Left ventricle myocardium superior (tissue), 1 donor: ENCODE results near the gene MTREX. TPM values are rescaled to one million over a fixed set of nuclear protein-coding genes. Genes with fewer than 3 reads are reported as not detected.
A peak's percentile ranks its signal among the peaks of the same experiment; 100 is the strongest.

Experiments
- ATAC-seq: fragments of 200-7000 bp; cut with Tn5 transposase; one replicate; pipeline ENCODE4 v1.9.1; 2020; ENCODE audit warnings: mild to moderate bottlenecking, moderate library complexity
- DNase-seq: peaks from one replicate; pipeline ENCODE4 v3.0.0-alpha.2; 2020
- intact Hi-C: fragments of 100-400 bp; cut with micrococcal nuclease; formaldehyde crosslinking; loops from one replicate; pipeline ENCODE4 v1.11.0; 2022
- total RNA-seq: library from RNA; stranded (reverse); fragmentation: NEBNext Ultra II Directional; extraction: Animal tissue kit (Norgen Biotek cat#: 25700); gene quantifications from one replicate; pipeline ENCODE4 v1.2.1, GENCODE V29; 2021
- donor health status: DM: no; HTN: yes; CAD: no; lungs with severe emphysema.

Gene MTREX
- total RNA-seq, 1 donor from 2014 or later: 69.9 TPM

GRCh38 chr5:55320571-55320970 lies 12.8 kb downstream of the MTREX start:
- no peak for ATAC-seq
- intact Hi-C loops: no loop called here
- DNase-seq: no peak

GRCh38 chr5:55324006-55324405 lies 16.2 kb downstream of the MTREX start:
- ATAC-seq: no peak
- intact Hi-C loops: no loop called here
- no peak for DNase-seq

GRCh38 chr5:55324815-55325418 lies 17.1 kb downstream of the MTREX start:
- ATAC-seq: peak; percentile 37
- intact Hi-C loops: no loop called here
- DNase-seq: no peak

- ATAC-seq (no peak), DNase-seq (no peak)
- intact Hi-C loops: no loop called here
Observed at GRCh38 chr5:55325621-55326020, 17.8 kb downstream of the MTREX start.

- DNase-seq (no peak), ATAC-seq (no peak)
- intact Hi-C loops: no loop called here
Observed at GRCh38 chr5:55327281-55327680, 19.5 kb downstream of the MTREX start.

GRCh38 chr5:55331321-55331720 lies 23.5 kb downstream of the MTREX start:
- intact Hi-C loops: no loop called here
- DNase-seq (no peak), ATAC-seq (no peak)

- no peak for DNase-seq
- ATAC-seq: no peak
- intact Hi-C loops: no loop called here
Observed at GRCh38 chr5:55333017-55333416, 25.2 kb downstream of the MTREX start.

GRCh38 chr5:55333811-55334210 lies 26.0 kb downstream of the MTREX start:
- ATAC-seq (no peak), DNase-seq (no peak)
- intact Hi-C loops: no loop called here

- intact Hi-C loops: no loop called here
- DNase-seq (no peak), ATAC-seq (no peak)
Observed at GRCh38 chr5:55338092-55338613, 30.4 kb downstream of the MTREX start.

GRCh38 chr5:55338810-55339243 lies 31.0 kb downstream of the MTREX start:
- peak; percentile 38 for ATAC-seq
- intact Hi-C loops: no loop called here

GRCh38 chr5:55343107-55343506 lies 35.3 kb downstream of the MTREX start:
- DNase-seq (no peak), ATAC-seq (no peak)
- intact Hi-C loops: no loop called here

More at GRCh38 chr5:55338810-55339243, 31.0 kb downstream of the MTREX start:
- no peak for DNase-seq

GRCh38 chr5:55343609-55344008 lies 35.8 kb downstream of the MTREX start:
- intact Hi-C loops: loop anchor here (1.0 kb wide), 1 partner anchor 350 kb away; no protein-coding TSS in a partner anchor
- no peak for ATAC-seq
- no peak for DNase-seq

- intact Hi-C loops: loop anchor here (1.0 kb wide), 1 partner anchor 349 kb away; no protein-coding TSS in a partner anchor
- ATAC-seq (no peak), DNase-seq (peak; percentile 35)
Observed at GRCh38 chr5:55344392-55344992, 36.7 kb downstream of the MTREX start.

GRCh38 chr5:55345327-55345726 lies 37.5 kb downstream of the MTREX start:
- ATAC-seq: no peak
- intact Hi-C loops: no loop called here
- no peak for DNase-seq

GRCh38 chr5:55347786-55348185 lies 40.0 kb downstream of the MTREX start:
- no peak for DNase-seq
- intact Hi-C loops: no loop called here
- no peak for ATAC-seq

- no peak for DNase-seq
- ATAC-seq: no peak
- intact Hi-C loops: no loop called here
Observed at GRCh38 chr5:55350754-55351153, 43.0 kb downstream of the MTREX start.

- intact Hi-C loops: no loop called here
- no peak for ATAC-seq
- no peak for DNase-seq
Observed at GRCh38 chr5:55356896-55357295, 49.1 kb downstream of the MTREX start.

GRCh38 chr5:55360190-55360589 lies 52.4 kb downstream of the MTREX start:
- ATAC-seq (no peak), DNase-seq (no peak)
- intact Hi-C loops: no loop called here

GRCh38 chr5:55363856-55364255 lies 56.1 kb downstream of the MTREX start:
- intact Hi-C loops: no loop called here

GRCh38 chr5:55364537-55365055 lies 56.8 kb downstream of the MTREX start:
- no peak for ATAC-seq

More at GRCh38 chr5:55363856-55364255, 56.1 kb downstream of the MTREX start:
- ATAC-seq (no peak), DNase-seq (no peak)

More at GRCh38 chr5:55364537-55365055, 56.8 kb downstream of the MTREX start:
- intact Hi-C loops: no loop called here
- DNase-seq: no peak
